DND-41 (cell line): ENCODE results near the gene APOBEC3H.

Source experiments
- EZH2 ChIP-seq: IDR thresholded peaks from 3 replicates; pipeline ENCODE4 v1.6.1; 2012; ENCODE audit warnings: borderline replicate concordance, low read depth, mild to moderate bottlenecking, moderate library complexity, low read length, inconsistent platforms; ENCODE audit not compliant: severe bottlenecking
- TF ChIP-seq, protein P1 (sequence below): IDR thresholded peaks from 2 replicates; pipeline ENCODE4 v1.5.1; 2012; ENCODE audit warnings: borderline replicate concordance, low read length, moderate library complexity, mild to moderate bottlenecking; ENCODE audit not compliant: poor library complexity, severe bottlenecking; ENCODE audit errors: extremely low read depth

DNA sequence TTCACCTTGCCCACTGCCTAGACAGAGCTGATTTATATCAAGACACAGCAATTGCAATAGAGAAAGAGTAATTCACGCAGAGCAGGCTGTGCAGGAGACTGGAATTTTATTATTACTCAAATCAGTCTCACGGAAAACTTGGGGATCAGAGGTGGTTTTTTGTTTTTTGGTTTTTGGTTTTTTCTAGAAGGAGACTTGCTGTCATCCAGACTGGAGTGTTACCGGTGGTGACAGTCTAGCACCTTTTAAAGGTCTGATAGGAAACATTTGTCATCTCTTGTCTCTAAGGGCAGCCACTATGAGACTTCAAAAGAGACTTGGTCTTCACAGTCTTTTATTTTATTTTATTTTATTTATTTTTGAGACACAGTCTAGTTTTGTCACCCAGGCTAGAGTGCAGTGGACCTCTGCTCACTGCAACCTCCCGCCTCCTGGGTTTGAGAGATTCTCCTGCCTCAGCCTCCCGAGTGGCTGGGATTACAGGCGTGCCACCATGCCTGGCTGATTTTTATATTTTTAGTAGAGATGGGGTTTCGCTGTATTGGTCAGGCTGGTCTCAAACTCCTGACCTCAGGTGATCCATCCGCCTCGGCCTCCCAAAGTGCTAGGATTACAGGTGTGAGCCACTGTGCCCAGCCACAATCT, 19.1 kb downstream of the APOBEC3H start:
- TF ChIP-seq, protein P1, sequence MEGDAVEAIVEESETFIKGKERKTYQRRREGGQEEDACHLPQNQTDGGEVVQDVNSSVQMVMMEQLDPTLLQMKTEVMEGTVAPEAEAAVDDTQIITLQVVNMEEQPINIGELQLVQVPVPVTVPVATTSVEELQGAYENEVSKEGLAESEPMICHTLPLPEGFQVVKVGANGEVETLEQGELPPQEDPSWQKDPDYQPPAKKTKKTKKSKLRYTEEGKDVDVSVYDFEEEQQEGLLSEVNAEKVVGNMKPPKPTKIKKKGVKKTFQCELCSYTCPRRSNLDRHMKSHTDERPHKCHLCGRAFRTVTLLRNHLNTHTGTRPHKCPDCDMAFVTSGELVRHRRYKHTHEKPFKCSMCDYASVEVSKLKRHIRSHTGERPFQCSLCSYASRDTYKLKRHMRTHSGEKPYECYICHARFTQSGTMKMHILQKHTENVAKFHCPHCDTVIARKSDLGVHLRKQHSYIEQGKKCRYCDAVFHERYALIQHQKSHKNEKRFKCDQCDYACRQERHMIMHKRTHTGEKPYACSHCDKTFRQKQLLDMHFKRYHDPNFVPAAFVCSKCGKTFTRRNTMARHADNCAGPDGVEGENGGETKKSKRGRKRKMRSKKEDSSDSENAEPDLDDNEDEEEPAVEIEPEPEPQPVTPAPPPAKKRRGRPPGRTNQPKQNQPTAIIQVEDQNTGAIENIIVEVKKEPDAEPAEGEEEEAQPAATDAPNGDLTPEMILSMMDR, result no peak
- TF ChIP-seq EZH2, result no peak
